GM18499 (cell line): ENCODE measurements around the gene CCDC18.

ENCODE experiments used
- ATAC-seq: cut with Tn5 transposase; IDR thresholded peaks from one replicate; pipeline ENCODE4 v1.9.1; 2021; ENCODE audit warnings: moderate number of reproducible peaks; ENCODE audit not compliant: insufficient read depth, unreplicated experiment

CCDC18 gene

DNA sequence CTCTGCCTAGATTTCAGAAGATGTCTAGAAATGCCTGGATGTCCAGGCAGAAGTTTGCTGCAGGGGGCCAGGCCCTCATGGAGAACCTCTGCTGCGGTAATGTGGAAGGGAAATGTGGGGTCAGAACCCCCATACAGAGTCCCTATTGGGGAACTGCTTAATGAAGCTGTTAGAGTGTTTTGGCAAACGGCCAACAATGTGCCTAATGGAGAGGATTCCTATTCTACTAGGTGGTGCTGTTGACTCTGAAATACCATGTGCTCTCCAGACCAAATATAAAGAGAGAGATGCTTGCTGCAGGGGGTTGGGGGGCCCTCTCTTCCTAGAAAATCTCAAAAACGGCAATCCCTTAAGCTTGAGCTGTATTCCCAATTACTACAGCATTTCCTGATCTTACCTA is 108.0 kb downstream of the CCDC18 start:
- ATAC-seq, result no peak

DNA sequence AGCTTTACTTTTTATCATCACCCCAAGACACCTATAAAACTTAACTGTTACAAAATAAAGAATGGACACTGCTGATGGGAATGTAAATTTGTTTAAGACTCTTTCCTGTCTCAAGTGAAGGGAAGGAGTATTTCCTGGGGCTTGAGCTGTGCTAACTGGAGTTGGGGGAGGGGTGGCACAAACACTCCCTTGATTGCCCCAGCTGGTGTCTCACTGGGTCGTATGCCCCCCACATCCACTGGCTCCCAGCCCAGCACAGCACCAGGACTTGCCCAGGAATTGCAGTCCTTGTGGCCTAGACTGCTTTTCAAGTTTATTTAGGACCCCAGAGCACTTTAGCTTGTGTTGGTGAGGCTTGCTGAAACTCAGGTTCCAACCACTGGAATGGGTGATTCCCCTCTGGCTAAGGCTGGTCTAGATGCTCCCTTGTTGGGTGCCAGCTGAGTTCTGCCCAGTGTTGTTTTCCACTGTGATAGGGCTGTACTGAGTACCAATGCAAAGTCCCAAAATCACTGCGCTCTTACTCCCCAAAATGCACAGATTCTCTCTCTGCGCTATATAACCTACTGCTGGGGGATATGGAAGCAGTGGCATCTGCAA is 116.1 kb downstream of the CCDC18 start:
- no peak for ATAC-seq

DNA sequence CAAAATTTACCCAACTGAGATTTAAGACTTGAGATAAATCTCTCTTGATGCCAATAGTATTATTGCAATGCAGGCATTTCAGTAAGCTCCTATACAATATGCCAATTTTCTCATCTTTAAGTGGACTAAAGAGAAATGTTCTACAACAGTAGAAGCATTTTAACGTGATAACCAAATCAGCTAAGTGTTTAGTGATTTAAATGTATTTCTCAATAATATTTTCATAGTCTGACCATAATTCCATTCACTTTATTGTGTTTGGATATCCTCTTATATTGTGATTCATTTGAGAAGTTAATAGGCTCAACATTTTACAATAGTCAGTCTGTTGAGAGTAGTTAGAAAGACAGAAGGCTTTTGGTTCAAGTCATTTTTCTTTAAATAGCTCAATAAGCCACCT is 120.6 kb downstream of the CCDC18 start:
- ATAC-seq, result no peak

DNA sequence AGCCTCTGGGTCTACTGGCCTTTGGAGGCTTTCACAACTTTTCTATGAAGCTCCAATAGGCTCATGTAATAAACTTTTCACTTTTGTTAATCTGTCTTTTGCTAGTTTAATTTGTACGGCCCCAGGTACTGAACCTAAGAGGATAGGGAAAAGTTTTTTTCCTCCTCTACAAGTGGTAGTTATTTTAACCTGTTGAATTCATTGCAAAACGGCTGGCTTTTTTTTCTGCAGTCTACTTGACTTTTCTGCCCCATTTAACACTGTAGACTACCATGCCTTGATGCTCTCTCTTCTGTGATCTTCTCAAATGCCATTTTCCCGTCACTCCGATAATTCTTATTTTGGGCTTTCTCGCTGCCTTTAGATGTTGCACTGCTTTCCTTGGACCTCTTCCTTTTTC is 121.6 kb downstream of the CCDC18 start:
- no peak for ATAC-seq

DNA sequence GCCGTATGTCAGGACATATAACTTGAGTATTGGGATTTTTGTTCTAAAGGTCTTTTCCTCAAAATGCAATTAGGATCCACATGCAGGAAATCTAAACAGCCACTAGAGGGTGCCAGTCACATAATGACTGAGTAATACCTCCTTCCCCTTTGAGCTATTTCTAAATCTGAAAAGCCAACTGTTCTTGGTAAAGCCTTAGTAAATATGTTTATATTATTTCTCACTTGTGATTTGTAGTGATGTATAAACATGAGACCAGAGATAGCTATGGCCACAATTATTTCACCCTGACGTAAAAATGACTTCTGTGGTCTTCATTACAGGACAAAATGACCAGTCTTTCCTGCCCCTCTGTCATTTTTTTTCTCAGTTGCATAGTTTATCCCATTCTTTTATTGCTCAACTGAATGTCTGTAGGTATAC is 124.2 kb downstream of the CCDC18 start:
- no peak for ATAC-seq

DNA sequence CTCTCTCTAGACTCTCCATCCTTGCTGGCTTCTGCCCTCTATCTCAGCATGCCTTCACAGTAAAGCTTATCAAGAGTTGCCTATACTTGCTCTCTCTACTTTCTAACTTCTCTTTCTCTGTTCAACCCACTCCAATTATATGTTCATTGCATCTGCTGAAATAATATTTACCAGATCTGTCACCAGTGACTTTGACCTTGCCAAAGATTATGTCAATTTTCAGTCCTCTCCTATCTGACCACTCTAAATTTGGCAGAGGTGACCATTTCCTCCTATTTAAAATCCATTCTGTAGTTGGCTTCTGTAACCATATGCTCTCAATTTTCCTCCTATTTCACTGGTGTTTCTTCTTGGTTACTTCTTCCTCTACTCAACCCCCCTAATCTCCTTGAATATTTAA is 126.4 kb downstream of the CCDC18 start:
- no peak for ATAC-seq

DNA sequence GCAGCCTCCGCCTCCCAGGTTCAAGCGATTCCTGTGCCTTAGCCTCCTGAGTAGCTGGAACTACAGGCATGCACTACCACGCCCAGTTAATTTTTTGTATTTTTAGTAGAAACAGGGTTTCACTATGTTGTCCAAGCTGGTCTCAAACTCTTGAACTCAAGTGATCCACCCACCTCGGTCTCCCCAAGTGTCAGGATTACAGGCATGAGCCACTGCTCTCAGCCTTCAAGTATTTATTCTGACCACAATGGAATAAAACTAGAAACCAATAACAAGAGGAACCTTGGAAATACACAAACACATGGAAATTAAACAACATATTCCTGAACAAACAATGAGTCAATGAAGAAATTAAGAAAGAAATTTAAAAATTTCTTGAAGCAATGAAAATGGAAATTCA is 132.5 kb downstream of the CCDC18 start:
- no peak for ATAC-seq

DNA sequence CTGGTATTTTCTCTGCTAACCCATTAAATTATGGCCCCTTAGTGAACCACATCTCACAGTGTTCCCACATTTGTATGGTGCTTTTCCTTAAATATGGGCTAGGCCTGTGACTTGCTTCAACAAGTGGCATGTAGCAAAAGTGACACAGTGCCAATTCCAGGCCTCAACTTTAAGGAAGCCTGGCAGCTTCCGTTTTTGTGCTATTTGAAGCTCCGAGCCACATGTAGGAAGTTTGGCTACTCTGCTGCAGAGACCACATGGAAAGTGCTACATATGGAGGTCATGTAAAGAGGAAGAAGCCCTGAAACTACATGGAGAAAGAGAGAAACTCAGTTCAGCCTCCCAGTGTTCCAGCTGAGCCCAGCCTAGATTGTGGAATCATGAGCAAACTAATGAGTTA is 136.7 kb downstream of the CCDC18 start:
- no peak for ATAC-seq

DNA sequence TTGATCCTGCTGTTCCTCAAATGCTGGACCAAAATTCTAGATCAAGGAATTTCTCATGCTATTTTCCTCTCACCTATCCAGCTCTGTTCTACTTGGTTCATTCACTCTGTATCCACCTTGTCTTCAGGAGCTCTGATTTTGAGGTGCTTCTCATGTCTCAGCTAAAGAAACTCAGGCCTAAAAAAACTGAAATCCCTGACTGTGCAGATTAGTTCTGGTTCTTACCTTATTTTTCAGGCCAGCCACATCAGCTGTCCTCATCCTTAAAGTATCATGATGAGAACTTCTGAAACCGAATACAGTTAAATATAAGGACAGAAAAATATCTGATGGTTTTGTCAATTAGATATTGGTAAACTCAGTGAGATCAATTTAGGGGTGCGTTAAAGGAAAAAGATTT is 137.4 kb downstream of the CCDC18 start:
- ATAC-seq, result no peak

DNA sequence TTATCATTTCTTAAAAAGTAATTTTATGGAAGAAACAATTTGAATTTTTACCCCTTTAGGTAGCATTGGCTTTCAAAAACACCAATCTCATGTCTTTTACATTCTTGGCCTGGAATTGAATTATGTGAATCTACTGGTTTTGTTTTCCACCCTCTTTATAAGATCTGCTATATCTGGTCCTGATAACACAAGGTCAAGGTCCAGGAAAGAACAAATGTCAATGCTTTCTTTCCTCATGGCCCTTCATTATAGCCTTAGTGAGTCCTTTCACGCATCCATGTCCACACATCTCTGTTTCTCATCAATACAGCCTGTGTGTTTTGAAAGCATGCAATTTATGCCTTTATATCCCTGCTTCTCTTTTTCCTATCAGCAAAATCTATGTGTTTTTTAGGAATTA is 141.2 kb downstream of the CCDC18 start:
- no peak for ATAC-seq

DNA sequence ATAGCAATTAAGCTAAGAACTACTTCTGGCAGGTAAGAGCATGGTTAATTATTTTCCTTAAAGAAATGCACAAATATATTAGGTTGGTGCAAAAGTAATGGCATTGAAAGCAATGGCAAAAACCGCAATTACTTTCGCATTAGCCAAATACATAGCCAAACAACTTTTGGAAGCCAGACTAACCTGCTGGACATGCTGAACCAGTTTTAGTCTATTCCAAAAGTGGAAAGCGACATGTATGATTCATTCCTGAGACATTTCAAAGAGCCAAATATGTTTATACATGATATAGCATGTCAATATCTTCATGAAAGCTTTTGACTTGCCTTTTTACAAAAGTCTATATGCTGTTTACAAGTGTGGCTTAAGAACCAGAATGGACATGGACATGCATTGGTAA is 141.8 kb downstream of the CCDC18 start:
- ATAC-seq, result no peak

DNA sequence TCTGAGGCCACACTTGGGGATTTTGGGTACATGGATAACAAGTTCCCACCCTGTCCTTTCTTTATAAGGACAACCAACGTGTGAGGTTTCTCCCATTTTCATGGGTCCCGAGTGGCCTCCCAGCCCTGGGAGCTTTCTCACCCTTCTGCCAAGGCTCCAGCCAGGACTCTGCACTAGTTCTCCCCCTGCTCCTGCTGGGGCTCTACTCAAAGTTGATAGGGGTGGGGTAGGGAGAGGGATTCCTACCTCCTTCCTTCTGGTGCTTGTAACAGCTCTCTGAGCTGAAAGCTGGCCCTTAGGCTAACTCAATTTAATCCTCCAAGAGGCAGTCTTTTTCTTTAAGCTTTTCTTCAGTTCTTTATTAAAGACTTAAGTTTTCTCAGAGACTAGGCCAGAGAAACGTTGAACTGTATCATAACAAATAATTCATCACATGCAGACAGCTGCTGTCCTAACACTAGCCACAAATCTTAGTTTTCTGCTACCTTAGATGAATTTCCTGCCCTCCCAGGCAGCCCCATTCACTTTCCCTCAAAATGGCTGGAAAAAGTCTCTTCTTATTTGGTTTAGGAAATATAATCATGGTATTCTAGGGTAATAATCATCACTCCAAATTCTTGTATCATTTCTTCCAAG is 142.8 kb downstream of the CCDC18 start:
- no peak for ATAC-seq

DNA sequence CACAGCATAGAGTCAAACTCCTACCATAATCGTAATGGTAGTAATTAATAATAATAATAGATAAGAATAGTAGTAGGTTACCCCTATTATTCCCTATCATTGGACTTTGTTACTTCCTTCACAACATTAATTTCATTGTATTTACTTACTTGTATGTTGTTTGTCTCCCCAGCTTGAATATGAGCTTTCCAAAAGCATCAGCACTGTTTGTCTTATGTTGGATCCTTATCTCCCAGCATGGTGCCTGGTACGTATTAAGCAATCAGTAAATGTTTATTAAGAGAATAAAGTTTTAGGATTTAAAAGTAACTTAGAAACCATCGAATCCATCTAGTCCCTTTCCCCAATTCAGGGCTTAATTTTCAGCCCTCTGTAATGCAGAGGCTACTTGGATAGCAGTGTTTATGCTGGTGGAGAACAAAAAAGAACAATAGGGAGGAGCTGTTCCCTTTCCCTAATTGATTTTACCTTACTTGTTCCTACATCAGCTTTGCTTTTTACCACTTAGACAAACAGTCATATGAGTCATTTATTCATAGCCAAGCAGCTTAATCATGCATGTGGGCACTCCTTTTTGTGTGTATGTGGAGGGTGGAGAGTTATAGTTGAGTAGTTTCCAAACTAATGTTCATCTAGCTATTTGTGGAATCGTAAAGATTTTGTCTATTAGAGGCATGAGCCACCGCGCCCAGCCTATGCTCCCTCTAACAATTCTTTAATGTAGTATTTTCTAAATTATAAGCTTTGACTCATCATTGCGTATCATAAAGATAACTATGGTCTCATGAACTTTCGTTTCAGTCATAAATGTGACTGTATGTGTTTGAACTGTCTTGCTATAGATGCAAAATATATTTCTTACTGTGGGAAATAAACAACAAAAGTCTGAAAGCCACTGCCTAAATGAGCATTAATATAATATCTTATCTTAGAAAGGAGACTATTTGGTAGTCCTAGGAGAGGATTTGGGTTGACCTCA is 144.3 kb downstream of the CCDC18 start:
- no peak for ATAC-seq
